ENCODE measurements around the gene ATP6V1F.
A peak's percentile ranks its signal among the peaks of the same experiment; 100 is the strongest.

Gene ATP6V1F

GRCh38 chr7:128883622-128884448 lies 21.2 kb downstream of the ATP6V1F start:
- no peaks in the 10 kb centered on the region for H3F3A ChIP-seq (ENCODE audit: insufficient read depth)
- H4K20me1 ChIP-seq (ENCODE audit: low read depth, low read length): no peaks in the 10 kb centered on the region
- no peaks in the 10 kb centered on the region for H3K79me2 ChIP-seq (ENCODE audit: insufficient read depth, low read length)
- peak overlapping the region; percentile 82 for H3K4me2 ChIP-seq (ENCODE audit: low read depth, low read length, poor library complexity, severe bottlenecking)
- peak; percentile 99 for TF ChIP-seq CTCF (IDR thresholded peaks at IDR 0.05; ENCODE audit: insufficient read depth, low read length, poor library complexity, severe bottlenecking)
- TF ChIP-seq EZH2phosphoT487 (conservative IDR thresholded peaks at IDR 0.05; ENCODE audit: low read length): no peak
- peaks cover 5% of the 10 kb centered on the region; the same call in 1 of the 2 replicates for H3K9me3 ChIP-seq (ENCODE audit: insufficient read depth, low read length)
- H3K27ac ChIP-seq (ENCODE audit: low read depth, low read length): peak overlapping the region; percentile 47
- peak overlapping the region; percentile 80 for H3K9ac ChIP-seq (ENCODE audit: low read length)
- H2AFZ ChIP-seq (ENCODE audit: low read depth, low read length, severe bottlenecking): peak overlapping the region; percentile 100
- H3K27me3 ChIP-seq (ENCODE audit: low read length): no peaks in the 10 kb centered on the region
- peak overlapping the region; percentile 59 for H3K4me3 ChIP-seq (ENCODE audit: insufficient read depth, low read length, poor library complexity, severe bottlenecking)
- H3K36me3 ChIP-seq (ENCODE audit: low read length): no peaks in the 10 kb centered on the region
- no peaks in the 10 kb centered on the region for H3K9me2 ChIP-seq (replicated peaks; ENCODE audit: insufficient read depth, low read length)

GRCh38 chr7:128884561-128885369 lies 22.1 kb downstream of the ATP6V1F start:
- Histone ChIP-seq H3K79me2 (ENCODE audit: insufficient read depth, low read length) (no peaks in the 10 kb centered on the region), H3K27ac (ENCODE audit: low read depth, low read length) (no peak overlapping the region), H3K36me3 (ENCODE audit: low read length) (no peaks in the 10 kb centered on the region), H4K20me1 (ENCODE audit: low read depth, low read length) (no peaks in the 10 kb centered on the region), H3K9me3 (ENCODE audit: insufficient read depth, low read length) (peaks cover 5% of the 10 kb centered on the region; the same call in 1 of the 2 replicates), H3K9me2 (replicated peaks; ENCODE audit: insufficient read depth, low read length) (no peaks in the 10 kb centered on the region), H3K4me2 (ENCODE audit: low read depth, low read length, poor library complexity, severe bottlenecking) (no peak overlapping the region), H2AFZ (ENCODE audit: low read depth, low read length, severe bottlenecking) (peak overlapping the region; percentile 100), H3K9ac (ENCODE audit: low read length) (peak overlapping the region; percentile 80), H3K27me3 (ENCODE audit: low read length) (no peaks in the 10 kb centered on the region), H3K4me3 (ENCODE audit: insufficient read depth, low read length, poor library complexity, severe bottlenecking) (no peak overlapping the region), H3F3A (ENCODE audit: insufficient read depth) (0 out of 2 replicates have a peak, but pooled peaks cover 4% of the 10 kb centered on the region)
- TF ChIP-seq CTCF (IDR thresholded peaks at IDR 0.05; ENCODE audit: insufficient read depth, low read length, poor library complexity, severe bottlenecking): no peak
- no peak for TF ChIP-seq EZH2phosphoT487 (conservative IDR thresholded peaks at IDR 0.05; ENCODE audit: low read length)

GRCh38 chr7:128885370-128886187 lies 22.9 kb downstream of the ATP6V1F start:
- Histone ChIP-seq H3K36me3 (ENCODE audit: low read length) (no peaks in the 10 kb centered on the region), H4K20me1 (ENCODE audit: low read depth, low read length) (no peaks in the 10 kb centered on the region), H3F3A (ENCODE audit: insufficient read depth) (0 out of 2 replicates have a peak, but pooled peaks cover 7% of the 10 kb centered on the region), H3K4me3 (ENCODE audit: insufficient read depth, low read length, poor library complexity, severe bottlenecking) (no peak overlapping the region), H3K27ac (ENCODE audit: low read depth, low read length) (no peak overlapping the region), H3K9me2 (replicated peaks; ENCODE audit: insufficient read depth, low read length) (no peaks in the 10 kb centered on the region), H3K9ac (ENCODE audit: low read length) (no peak overlapping the region), H3K4me2 (ENCODE audit: low read depth, low read length, poor library complexity, severe bottlenecking) (no peak overlapping the region), H2AFZ (ENCODE audit: low read depth, low read length, severe bottlenecking) (no peak overlapping the region), H3K27me3 (ENCODE audit: low read length) (no peaks in the 10 kb centered on the region), H3K79me2 (ENCODE audit: insufficient read depth, low read length) (no peaks in the 10 kb centered on the region), H3K9me3 (ENCODE audit: insufficient read depth, low read length) (peaks cover 5% of the 10 kb centered on the region; the same call in 1 of the 2 replicates)
- TF ChIP-seq EZH2phosphoT487 (conservative IDR thresholded peaks at IDR 0.05; ENCODE audit: low read length): no peak
- no peak for TF ChIP-seq CTCF (IDR thresholded peaks at IDR 0.05; ENCODE audit: insufficient read depth, low read length, poor library complexity, severe bottlenecking)

All from SU-DHL-6 (cell line).